Esophagus squamous epithelium (tissue), 4 donors: ENCODE measurements around the gene TESK1.

Experiments
- POLR2A ChIP-seq, 4 donors: fragments of 450-650 bp; IDR thresholded peaks; one replicate each; pipeline ENCODE4 v1.6.1; 2017; ENCODE audit warnings: antibody characterized with exemption in 4 of 4, mild to moderate bottlenecking in 4 of 4, moderate library complexity in 3 of 4
- TF ChIP-seq, protein P1 (sequence below), 6 experiments: fragments of 450-650 bp in 4 of 6; fragments of 200-600 bp in 2 of 6; sonication (generic) in 2 of 6; IDR thresholded peaks; one replicate each; pipeline ENCODE4 v1.5.1; 2016 to 2019; ENCODE audit warnings: antibody characterized with exemption in 6 of 6, mild to moderate bottlenecking in 4 of 6, moderate library complexity in 4 of 6

GRCh38 chr9:35606726-35607125 lies 1.7 kb downstream of the TESK1 start:
- TF ChIP-seq, protein P1, sequence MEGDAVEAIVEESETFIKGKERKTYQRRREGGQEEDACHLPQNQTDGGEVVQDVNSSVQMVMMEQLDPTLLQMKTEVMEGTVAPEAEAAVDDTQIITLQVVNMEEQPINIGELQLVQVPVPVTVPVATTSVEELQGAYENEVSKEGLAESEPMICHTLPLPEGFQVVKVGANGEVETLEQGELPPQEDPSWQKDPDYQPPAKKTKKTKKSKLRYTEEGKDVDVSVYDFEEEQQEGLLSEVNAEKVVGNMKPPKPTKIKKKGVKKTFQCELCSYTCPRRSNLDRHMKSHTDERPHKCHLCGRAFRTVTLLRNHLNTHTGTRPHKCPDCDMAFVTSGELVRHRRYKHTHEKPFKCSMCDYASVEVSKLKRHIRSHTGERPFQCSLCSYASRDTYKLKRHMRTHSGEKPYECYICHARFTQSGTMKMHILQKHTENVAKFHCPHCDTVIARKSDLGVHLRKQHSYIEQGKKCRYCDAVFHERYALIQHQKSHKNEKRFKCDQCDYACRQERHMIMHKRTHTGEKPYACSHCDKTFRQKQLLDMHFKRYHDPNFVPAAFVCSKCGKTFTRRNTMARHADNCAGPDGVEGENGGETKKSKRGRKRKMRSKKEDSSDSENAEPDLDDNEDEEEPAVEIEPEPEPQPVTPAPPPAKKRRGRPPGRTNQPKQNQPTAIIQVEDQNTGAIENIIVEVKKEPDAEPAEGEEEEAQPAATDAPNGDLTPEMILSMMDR (IDR thresholded peaks at IDR 0.05) = no peak
- no peak for TF ChIP-seq POLR2A (IDR thresholded peaks at IDR 0.05)
